ENCODE results near the gene MSX1.
"Not testable (repeated sequence)": the region's sequence is repeated elsewhere in the genome, so short reads cannot be mapped to it uniquely, and the experiment has no call there.

MSX1 gene

DNA sequence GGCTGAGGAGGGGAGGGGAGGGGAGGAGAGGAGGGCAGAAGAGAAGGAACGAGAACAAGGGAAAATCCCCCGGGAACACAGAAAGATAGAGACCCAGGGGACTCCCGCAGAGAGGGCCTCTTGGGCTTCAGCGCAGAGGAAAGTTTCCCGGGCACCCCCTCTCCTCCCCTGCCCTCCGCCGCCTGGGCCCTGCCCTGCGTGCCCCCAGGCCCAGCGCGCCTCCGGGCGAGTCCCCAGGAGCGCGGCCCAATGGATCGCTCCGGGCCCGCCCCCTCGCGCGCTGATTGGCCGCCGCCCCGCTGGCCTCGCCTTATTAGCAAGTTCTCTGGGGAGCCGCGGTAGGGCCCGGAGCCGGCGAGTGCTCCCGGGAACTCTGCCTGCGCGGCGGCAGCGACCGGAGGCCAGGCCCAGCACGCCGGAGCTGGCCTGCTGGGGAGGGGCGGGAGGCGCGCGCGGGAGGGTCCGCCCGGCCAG lies at the start of gene MSX1:
MSX1 (plus strand) TSS at position 341 of the 474 bp plus-strand sequence. CDS start 235 bp downstream, outside the sequence.
- DNase-seq, result peak; percentile 44

DNA sequence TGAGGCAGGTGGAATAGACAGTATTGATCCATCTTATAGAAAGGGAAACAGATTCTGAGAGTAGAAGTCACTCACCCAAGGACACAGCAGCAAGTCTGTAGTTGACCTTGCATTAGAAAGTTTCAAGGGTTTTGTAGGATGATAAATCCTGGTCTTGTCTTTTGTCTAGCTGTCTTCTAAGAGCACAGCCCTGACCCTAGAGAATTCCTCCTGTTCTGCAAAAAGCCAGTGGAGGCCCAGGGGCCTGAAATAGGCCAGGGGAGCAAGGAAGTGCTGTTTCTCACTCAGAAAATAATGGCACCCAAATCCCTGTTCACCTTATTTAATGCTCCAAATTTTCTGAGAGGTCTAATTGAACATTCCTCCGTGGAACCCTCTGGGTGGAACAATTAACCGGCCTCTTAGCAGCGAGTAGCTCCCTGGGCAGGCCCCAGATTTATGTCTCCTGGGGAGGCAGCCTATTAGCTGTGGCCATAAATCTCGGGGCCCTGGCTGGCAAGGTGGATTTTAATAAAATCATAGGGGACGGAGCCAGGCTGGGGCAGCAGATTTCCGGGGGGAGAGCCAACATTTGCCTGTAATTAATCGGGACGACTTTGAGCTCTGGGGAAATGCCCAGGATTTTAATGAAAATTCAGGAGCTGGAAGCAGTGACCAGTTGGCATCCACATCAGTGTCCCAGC lies 49.2 kb upstream of the MSX1 start:
- DNase-seq, result no peak

DNA sequence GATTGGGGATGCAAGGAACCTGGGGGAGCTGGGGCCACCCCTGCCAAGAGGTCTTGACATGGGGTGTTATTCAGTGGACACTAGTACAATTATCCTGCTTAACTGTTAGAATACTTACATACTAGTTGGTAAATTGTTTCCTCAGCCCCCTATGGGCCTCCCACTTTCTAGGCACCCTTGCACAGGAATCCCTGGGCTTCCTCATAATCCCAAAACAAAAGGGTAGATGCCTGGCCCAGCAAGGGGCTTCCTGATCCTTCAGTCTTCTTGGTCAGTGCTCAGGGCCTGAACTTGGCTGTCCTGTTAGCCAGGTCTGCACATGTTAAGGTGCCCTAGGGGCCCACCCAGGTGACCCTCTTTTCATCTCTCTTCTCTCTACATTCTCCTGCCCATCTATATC lies 48.7 kb upstream of the MSX1 start:
- DNase-seq, result no peak

DNA sequence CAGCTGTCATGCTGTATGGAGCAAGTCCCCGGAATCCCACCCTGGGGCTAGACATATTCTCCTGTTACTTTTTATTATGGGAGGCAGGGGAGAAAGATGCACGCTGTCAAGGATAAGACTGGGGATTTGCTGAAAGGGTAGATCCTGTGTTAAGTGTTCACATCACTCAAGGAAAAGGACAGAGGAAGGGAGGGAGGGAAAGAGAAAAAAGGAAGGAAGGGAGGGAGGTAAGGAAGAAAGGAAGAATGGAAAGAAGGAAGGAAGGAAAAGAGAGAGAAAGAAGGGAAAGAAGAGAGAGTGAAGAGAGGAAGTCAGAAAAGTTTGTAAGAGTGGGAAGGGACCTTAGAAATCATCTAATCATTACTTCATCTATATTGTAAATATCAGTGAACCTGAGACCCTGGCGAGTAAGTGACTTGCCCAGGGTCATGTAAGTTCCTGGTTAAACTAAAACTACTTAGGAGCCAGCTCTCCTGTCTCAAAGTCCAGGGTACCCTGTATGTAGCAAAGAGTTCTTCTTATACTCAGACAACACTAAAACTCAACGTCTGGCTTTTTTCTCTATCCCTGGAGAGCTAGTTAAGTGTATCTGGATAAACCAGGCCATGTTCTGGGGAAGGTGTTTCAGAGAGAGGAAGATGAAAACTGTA lies 47.2 kb upstream of the MSX1 start:
- no peak for DNase-seq

DNA sequence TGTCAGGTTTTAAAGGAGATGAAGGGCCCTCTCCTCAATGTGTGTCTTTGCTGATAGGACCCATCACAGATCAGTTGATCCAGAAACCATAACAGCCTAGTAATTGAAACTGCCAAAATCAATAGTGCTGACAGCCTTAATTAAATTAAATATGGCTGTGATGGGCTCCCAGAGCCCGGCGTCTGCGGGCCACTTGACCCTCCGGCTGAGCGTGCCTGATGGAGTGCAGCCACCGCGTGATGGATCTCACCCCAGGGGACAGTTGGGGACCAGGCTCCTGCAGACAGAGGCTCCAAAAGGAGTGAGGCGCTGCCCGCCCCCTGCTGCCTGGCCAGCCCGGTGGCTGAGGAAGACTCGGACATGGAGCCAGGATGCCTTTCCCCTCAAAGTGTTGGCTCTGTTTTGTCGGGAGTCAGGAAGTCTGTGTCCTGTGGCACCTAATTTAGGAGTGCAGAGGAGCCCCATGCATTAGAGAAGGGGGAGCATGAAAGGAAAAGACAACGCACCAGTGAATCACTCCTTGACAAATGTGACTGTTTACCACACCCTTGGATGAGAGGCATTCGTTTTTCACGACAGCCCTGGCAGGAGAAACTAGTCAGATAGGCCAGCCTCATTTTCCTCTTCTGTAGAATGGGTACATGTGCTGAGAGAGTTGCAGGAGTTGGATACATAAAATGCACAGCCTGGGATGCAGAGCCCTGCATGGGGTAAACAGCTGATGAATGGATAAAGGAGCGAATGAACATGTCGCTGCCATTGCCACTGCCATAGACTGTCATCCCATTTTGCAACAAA lies 40.9 kb upstream of the MSX1 start:
- no peak for DNase-seq

DNA sequence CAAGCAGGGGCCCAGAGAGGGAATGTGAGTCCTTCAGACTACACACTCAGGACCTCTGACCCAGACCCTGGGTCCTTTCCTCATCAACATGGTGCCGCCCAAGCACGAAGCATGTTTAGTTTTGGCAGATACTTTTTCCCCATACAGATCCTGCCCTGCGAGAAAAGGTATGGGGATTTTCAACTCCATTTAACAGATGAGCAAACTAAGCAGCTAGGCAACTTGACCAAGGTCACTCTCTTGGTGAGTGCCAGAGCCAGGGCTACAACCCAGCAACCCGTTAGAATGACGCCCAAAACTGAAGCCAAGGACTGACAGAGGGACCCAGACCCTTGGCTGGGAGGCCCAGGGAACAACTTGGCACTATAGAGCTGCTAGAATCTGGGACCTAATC lies 40.3 kb upstream of the MSX1 start:
- no peak for DNase-seq

DNA sequence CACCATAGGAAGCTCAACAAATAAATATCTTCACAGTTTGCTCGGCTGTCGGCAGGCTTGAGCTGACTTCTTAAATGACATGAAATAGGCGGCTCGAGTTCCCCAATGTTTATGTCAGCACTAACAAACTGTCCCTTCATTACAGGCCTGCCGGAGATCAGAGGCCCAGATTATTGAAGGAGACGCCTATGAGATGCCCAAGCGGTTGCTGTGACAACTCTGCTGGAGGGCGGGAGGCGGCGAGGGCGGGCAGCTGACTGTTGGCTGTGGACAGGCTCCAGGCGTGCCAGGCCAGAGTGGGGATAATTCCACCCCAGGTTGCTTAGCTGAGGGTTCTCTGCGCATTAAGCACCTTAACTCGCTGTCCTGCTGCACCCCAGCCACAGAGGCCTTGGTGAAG lies 39.2 kb upstream of the MSX1 start:
- DNase-seq, result no peak

DNA sequence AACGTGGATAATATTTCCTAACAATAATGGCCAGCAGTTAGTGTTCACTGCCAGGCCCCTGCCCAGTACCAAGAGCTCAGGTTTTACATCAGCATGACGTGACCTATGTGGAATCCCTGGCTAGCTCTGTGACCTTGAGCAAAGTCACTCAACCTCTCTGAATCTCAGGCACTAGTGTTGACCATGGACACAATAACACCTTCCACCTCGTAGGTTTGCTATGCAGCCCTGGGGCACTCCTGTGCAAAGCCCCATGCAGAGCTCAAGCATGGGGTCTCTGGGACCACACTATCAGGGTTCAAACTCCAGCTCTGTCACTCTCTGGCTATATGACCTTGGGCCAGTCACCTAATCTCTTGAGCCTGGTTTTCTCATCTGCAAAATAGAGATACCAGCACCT lies 38.7 kb upstream of the MSX1 start:
- DNase-seq, result no peak

DNA sequence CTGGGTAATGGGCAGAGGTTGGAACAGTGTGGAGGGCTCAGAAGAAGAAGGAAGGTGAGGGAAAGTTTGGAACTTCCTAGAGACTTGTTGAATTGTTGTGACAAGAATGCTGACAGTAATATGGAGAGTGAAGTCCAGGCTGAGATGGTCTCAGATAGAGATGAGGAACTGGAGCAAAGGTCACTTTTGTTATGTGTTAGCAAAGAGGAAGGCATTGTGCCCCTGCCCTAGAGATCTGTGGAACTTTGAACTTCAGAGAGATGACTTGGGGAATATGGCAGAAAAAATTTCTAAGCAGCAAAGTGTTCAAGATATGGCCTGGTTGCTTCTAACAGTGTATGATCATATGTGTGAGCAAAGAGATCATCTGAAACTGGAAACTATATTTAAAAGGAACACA lies 37.9 kb upstream of the MSX1 start:
- DNase-seq, result no peak

DNA sequence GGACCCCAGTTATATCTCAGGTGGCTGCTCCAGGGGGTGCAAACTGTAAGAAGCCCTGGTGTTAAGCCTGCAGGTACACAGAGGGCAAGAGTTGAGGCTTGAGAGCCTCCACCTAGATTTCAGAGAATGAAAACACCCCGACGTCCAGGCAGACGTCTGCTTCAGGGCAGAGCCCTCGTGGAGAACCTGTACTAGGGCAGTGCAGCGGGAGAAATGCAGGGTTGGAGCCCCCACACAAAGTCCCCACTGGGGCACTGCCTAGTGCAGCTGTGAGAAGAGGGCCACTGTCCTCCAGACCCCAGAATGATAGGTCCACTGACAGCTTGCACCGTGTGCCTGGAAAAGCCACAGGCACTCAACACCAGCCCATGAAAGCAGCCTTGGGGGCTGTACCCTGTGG lies 37.2 kb upstream of the MSX1 start:
- DNase-seq, result not testable (repeated sequence)

DNA sequence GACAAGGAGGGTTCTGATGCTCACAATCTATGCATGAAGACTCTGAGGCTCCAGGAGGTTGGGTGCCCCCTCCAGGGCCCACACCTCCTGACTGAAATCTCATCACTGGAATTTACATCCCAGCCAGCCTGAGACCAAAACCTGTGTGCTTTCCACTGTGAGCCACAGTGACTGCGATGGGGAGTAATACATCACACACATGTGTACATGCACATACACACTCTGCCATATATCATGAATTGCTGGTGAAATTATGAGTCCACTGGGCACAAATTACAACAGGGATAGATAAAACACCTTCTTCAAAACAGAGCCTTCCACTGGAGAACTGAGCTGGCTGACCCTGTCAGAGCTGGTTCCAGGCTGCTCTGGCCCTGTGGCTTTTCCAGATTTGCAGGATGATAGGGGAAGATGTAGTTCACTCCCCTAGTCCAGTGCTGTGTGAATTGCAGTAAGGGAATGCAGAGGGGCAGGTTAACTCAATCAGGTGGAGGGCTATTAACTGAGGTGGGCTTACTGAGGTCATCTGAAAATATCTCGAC lies 35.8 kb upstream of the MSX1 start:
- DNase-seq, result no peak

DNA sequence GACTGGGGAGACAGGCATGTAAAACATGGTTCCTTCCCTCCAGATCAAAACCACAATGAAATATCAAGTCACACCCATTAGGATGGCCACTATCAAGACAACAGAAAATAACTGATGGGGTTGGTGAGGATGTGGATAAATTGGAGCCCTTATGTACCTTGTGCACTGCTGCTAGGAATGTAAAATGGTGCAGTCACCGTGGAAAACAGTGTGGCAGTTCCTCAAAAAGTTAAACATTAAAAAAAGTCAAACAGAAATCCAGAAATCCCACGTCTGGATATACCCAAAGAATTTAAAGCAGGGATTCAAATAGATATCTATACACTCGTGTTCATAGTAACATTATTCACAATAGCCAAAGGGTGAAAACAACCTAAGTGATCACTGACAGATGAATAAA lies 35.2 kb upstream of the MSX1 start:
- no peak for DNase-seq

DNA sequence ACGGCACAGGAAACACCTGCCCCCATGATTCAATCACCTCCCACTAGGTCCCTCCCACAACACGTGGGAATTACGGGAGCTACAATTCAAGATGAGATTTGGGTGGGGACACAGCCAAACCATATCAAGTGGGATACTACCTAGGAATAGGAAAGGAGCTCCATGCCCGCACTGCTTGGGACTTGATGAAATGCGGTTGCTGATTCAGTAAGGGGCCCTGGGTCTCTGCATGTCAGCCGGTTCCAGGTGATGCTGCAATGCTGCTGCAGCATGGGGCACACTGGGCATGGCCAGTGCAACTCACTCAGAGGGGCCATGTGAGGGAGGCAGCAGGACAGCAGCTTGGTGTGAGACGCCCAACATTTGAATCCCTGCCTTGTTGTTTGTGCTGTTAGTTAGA lies 34.0 kb upstream of the MSX1 start:
- DNase-seq, result no peak

DNA sequence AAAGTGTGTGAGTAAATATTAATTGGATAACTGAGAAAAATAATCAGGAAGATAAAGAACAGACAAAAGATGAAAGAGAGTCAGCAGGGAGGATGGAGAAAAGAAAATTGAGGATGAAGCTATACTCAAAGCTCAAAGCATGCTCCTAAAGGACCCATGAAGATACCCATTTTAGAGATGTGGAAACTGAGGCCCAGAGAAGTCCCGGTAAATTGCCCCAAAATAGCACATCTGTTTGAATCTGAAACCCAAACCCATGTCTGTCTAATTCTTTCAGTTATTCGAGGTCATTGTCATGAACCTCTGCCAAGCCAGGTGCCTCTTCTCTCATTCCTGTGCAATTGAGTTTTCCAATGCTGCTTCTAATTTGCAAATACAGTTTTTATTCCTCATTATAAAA lies 29.6 kb upstream of the MSX1 start:
- DNase-seq, result no peak

DNA sequence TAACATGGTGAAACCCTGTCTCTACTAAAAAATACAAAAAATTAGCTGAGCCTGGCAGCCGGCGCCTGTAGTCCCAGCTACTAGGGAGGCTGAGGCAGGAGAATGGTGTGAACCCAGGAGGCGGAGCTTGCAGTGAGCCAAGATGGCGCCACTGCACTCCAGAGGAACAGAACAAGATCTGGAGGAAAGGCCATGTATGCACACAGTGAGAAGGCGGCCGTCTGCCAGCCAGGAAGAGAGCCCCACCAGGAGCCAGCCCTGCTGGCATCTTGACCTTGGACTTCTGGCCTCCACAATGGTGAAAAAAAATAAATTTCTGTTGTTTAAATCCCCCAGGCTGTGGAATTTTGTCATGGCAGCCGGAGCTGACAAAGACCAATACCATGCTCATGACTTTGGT lies 28.2 kb upstream of the MSX1 start:
- no peak for DNase-seq

DNA sequence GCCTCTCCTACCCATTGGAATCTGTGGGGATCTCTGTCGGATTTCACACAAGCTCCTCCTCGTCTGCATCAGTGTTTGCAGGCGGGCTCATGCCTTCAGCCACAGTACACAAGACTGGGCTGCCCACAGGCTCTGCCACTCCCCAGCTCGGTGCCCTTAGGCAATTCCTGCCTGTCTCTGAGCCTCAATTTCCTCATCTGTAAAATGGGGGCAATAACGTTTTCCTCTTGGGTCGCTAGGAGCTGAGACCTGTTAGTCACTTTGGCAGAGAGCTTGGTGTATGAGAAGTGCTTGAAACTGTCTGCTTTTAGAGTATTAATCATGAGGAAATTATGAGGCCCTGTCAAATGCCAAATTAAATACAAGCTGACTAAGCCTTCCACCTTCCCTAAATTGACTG lies 27.6 kb upstream of the MSX1 start:
- no peak for DNase-seq

DNA sequence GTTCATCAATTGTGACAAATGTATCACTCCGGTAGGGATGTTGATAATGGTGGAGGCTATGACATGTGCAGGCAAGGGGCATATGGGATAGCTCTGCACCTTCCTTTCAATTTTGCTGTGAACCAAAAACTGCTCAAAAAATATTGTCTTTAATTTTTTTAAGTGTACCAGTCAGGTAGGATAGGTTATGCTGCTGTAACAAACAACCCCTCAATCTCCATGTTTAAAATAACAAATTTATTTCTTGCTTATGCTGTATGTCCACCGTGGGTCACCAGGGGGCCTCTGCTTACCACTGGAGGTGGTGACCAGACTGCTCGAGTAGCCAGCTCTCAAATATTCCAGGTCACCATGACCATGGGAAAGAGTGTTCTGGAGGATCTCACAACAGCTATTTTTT lies 23.4 kb upstream of the MSX1 start:
- DNase-seq, result no peak

DNA sequence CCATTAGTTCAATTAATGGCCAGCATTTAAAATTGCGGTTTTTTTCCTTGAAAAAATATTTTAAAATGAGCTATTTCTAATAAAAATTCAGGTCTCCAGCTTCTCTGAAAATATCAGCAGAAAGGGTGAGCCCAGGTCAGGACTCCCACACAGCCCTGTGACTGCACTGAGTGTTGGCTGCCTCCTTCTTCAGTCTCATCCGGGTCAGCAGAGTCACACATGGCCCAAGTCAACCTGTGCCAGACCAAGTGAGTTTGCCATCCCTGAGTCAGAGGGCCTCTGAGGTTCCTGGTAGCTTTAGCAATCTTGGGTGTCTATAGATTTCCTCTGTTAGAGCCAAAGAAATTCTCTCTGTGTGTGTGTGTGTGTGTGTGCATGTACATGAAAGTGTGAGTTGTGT lies 22.1 kb upstream of the MSX1 start:
- no peak for DNase-seq

DNA sequence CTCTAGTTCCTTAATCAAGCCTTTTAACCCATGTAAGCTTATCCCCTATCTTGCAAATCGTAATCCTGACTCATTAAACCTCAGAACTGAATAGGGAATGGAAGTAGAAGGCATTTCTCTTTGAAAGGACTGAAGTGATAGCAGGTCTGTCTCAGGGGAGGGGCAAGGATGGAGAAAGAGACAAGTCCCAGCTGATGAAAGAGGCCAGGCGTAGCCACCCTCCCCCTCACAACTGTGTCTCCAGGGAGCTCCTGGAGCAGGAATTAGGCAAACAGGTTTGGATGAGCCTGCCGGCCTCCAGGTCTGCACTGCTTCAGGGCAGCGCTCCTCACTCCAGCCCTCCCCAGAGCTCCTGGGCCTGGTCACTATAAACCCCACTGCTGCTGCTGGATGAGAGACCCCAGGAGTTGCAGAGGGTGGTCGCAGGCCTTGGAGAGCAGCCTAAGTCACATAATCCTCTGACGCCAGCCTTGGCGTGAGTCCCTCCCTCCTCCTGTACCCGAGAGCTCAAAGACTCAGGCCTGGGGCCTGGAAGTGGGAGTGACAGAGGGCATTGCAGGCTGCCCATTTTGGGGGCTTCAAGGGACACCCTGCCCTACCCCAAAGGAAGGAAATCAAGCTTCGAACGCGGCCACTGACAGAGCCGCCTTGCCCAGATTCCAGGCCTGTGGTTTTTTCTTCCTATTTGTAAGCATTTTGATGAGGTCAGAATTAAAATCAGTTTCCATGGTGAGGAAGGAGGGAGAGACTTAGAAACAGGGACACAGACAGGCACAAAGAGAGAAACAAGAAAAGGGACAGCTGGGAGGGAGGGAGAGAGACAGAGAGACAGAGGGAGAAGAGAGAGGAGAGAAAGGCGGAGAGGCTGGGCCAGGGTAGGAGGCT lies 21.2 kb upstream of the MSX1 start:
- DNase-seq, result no peak

DNA sequence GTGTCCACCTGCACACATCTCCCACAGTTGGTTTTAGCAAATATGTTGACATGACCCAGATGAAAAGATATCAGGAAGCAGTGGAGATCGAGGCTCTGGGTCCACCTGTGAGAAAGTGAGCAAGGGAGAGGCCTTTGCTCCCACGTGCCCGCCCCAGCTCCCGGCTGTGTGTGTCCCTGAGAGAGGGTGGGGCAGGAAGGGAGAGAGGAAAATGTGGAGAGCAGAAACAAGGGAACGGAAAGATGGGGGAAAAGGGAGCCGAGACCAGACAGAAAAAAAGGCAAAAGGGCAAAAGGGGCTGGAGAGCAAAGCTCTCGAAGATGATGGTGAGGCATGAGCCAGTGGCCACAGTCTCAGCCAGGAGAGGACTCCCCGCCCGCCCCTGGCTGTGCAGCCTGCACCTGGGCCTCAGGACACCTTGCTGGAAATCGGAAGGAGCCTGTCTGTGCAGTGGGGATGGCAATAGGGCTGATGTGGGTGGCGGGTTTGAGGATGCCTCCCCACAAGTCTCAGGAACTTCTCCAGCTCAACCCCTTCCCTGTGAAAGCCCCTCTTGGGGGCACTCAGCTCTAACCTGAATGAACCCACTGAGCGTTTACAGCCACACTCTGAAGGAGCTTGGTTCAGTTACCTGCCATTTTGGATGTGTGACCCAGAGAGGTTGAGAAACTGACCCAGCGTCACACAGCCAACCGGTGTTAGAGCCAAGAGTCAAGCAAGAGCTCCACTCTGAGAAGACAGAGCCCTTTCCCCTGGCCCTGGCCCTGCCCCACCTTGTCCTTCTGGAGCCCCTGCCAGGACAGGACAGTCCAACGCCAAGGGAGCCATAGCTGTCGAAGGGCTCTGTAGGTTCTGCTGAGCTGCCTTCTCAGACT lies 20.3 kb upstream of the MSX1 start:
- DNase-seq, result no peak

DNA sequence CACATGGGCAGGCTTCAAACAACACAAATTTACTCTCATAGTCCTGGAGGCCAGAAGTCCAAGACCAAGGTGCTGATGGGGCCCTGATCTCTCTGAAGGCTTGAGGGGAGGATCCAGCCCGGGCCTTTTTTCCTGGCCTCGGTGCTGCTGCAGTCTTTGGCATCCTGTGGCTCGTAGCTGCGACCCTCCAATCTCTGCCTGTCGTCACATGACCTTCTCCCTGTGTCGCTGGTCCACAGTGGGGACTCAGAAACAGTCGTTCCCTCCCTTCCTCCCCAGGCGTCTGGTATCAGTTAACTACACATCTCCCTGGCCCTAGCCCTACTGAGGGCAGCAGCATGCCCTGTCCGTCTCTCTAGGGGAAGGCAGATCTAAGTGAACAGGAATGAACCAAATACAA lies 19.1 kb upstream of the MSX1 start:
- no peak for DNase-seq

DNA sequence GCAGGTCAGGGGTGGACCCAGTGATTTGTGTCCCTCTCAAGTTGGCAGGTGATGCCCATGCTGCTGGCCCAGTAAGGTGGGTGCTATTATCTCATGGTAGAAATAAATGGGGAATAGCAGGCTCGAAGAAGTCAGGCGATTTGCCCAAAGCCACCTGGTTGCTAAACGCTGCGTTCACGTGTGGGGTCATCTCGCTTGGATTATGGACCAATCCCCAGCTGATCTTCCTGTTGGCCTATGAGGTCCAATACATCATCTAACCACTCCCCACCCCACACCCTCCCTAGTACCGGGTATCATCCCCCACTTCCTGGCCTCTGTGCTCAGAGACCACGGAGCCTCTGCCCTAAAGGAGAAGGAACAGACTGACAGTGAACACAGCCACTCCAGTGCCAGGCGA lies 18.3 kb upstream of the MSX1 start:
- DNase-seq, result no peak
